GM23248 (cell line): Measurements from ENCODE around the gene CARMIL1. TPM values are rescaled to one million over a fixed set of nuclear protein-coding genes. Genes with fewer than 3 reads are reported as not detected.
A peak's percentile ranks its signal among the peaks of the same experiment; 100 is the strongest.

Experiments
- DNase-seq: peaks from one replicate; pipeline ENCODE4 v3.0.0-alpha.2; 2015
- H2AFZ ChIP-seq: fragments of 200-600 bp; sonication (generic); 2 replicates; pipeline ENCODE4 v1.6.1; 2016; ENCODE audit warnings: antibody characterized with exemption
- H3F3A ChIP-seq: fragments of 200-600 bp; sonication (generic); 2 replicates; pipeline ENCODE4 v1.6.1; 2016; ENCODE audit warnings: mild to moderate bottlenecking, antibody characterized with exemption, mixed run types; ENCODE audit not compliant: insufficient read depth
- H3K27ac ChIP-seq: fragments of 200-600 bp; sonication (generic); 2 replicates; pipeline ENCODE4 v1.5.1; 2016; ENCODE audit warnings: mild to moderate bottlenecking
- H3K27me3 ChIP-seq: fragments of 200-600 bp; sonication (generic); replicated peaks from 2 replicates; pipeline ENCODE4 v1.6.1; 2016; ENCODE audit warnings: mild to moderate bottlenecking; ENCODE audit not compliant: insufficient read depth
- H3K36me3 ChIP-seq: fragments of 200-600 bp; sonication (generic); 2 replicates; pipeline ENCODE4 v1.6.1; 2016; ENCODE audit warnings: low read depth, mild to moderate bottlenecking
- H3K4me1 ChIP-seq: fragments of 200-600 bp; sonication (generic); 2 replicates; pipeline ENCODE4 v1.6.1; 2016; ENCODE audit warnings: mild to moderate bottlenecking; ENCODE audit not compliant: insufficient read depth
- H3K4me2 ChIP-seq: fragments of 200-600 bp; sonication (generic); one replicate; pipeline ENCODE4 v1.6.1; 2016; ENCODE audit warnings: mild to moderate bottlenecking; ENCODE audit not compliant: unreplicated experiment
- H3K4me3 ChIP-seq: fragments of 200-600 bp; sonication (generic); 2 replicates; pipeline ENCODE4 v1.5.1; 2016; ENCODE audit warnings: mild to moderate bottlenecking
- H3K79me2 ChIP-seq: fragments of 200-600 bp; sonication (generic); 2 replicates; pipeline ENCODE4 v1.6.1; 2016; ENCODE audit warnings: mild to moderate bottlenecking; ENCODE audit not compliant: insufficient read depth
- H3K9ac ChIP-seq: fragments of 200-600 bp; sonication (generic); 2 replicates; pipeline ENCODE4 v1.6.1; 2016; ENCODE audit warnings: mild to moderate bottlenecking
- H3K9me2 ChIP-seq: fragments of 200-600 bp; sonication (generic); 2 replicates; pipeline ENCODE4 v1.6.1; 2016; ENCODE audit warnings: mixed run types, mild to moderate bottlenecking, moderate library complexity; ENCODE audit not compliant: insufficient read depth
- H3K9me3 ChIP-seq: fragments of 200-600 bp; sonication (generic); one replicate; pipeline ENCODE4 v1.6.1; 2017; ENCODE audit warnings: low read depth
- H4K20me1 ChIP-seq: fragments of 200-600 bp; sonication (generic); 2 replicates; pipeline ENCODE4 v1.6.0; 2016; ENCODE audit not compliant: insufficient read depth
- EZH2 ChIP-seq: fragments of 200-600 bp; sonication (generic); IDR thresholded peaks from 2 replicates; pipeline ENCODE4 v1.6.1; 2018; ENCODE audit warnings: antibody characterized with exemption, mild to moderate bottlenecking; ENCODE audit not compliant: insufficient read depth, poor library complexity, severe bottlenecking
- EZH2phosphoT487 ChIP-seq: fragments of 200-600 bp; sonication (generic); IDR thresholded peaks from 2 replicates; pipeline ENCODE4 v1.6.1; 2018; ENCODE audit warnings: antibody characterized with exemption, moderate library complexity, mild to moderate bottlenecking, low read depth; ENCODE audit not compliant: insufficient read depth
- WGBS, 2 experiments: methylation state at CpG; one replicate each; pipeline ENCODE4 v1.1.6; 2015 to 2017; ENCODE audit warnings: low lambda C conversion rate in 2 of 2, low coverage in 1 of 2; ENCODE audit errors: missing lambda C conversion rate in 2 of 2; 5-methylcytosine and 5-hydroxymethylcytosine counted together
- in situ Hi-C: fragments of 300-500 bp; cut with MboI; formaldehyde crosslinking; loops from 2 replicates; pipeline ENCODE4 v1.15.0; 2020
- polyA plus RNA-seq: library from polyadenylated mRNA; unstranded; fragments of >200 nt; fragmentation: Nextera tagmentation; extraction: Ambion mirVana; gene quantifications from 2 replicates; pipeline ENCODE4 v1.2.1, GENCODE V29; 2016
- total RNA-seq: library from RNA; depleted of rRNA; stranded (reverse); fragments of >200 nt; shearing (Covaris generic); gene quantifications from 2 replicates; pipeline ENCODE4 v1.2.3, GENCODE V29; 2014

CARMIL1 gene
- total and polyA plus RNA-seq, 2 experiments from 2014 or later, result 10.9 to 11.0 TPM

- H2AFZ ChIP-seq, result no peak within 1 kb of the TSS
These were observed 372.9 kb downstream of the CARMIL1 start, which contains the start of gene SCGN for GRCh38 chr6:25652007-25652515. TSS of gene SCGN (plus strand) at chr6:25652215. CDS start at chr6:25652404, 189 bp downstream.

GRCh38 chr6:25655723-25656122 lies 376.5 kb downstream of the CARMIL1 start:
- H3F3A ChIP-seq, result no peaks in the 10 kb centered on the region
- no peak overlapping the region for H3K4me2 ChIP-seq
- no peaks in the 10 kb centered on the region for H4K20me1 ChIP-seq
- H3K4me1 ChIP-seq, result no peaks in the 10 kb centered on the region
- no peaks in the 10 kb centered on the region for H3K79me2 ChIP-seq
- H3K4me3 ChIP-seq, result no peak overlapping the region
- TF ChIP-seq EZH2 (no peak), EZH2phosphoT487 (no peak)
- H3K9me3 ChIP-seq, result no peaks in the 10 kb centered on the region
- 4 to 12% methylated on average over 1 of the region's 1 CpG for WGBS, 2 experiments
- no peaks in the 10 kb centered on the region for H3K36me3 ChIP-seq
- no peak overlapping the region for H3K9ac ChIP-seq
- H3K27me3 ChIP-seq, result peaks cover 8% of the 10 kb centered on the region; the same call in 1 of the 2 replicates
- H2AFZ ChIP-seq, result no peak overlapping the region
- in situ Hi-C loops, result no loop called here
- DNase-seq, result no peak
- H3K9me2 ChIP-seq, result no peaks in the 10 kb centered on the region
- no peak overlapping the region for H3K27ac ChIP-seq

More at GRCh38 chr6:25652007-25652515, 372.9 kb downstream of the CARMIL1 start, which contains the start of gene SCGN:
- Histone ChIP-seq H3K4me3 (0 out of 2 replicates have a peak within 1 kb of the TSS, but pooled peaks have one; percentile 26), H3K4me2 (no peak within 1 kb of the TSS), H3F3A (no peaks in the 10 kb centered on the region), H4K20me1 (no peaks in the 10 kb centered on the region), H3K9me2 (no peaks in the 10 kb centered on the region), H3K9me3 (no peaks in the 10 kb centered on the region), H3K9ac (no peak within 1 kb of the TSS), H3K27ac (no peak within 1 kb of the TSS), H3K36me3 (no peaks in the 10 kb centered on the region), H3K79me2 (no peaks in the 10 kb centered on the region), H3K4me1 (no peaks in the 10 kb centered on the region), H3K27me3 (peaks cover 8% of the 10 kb centered on the region; the same call in 1 of the 2 replicates)
- in situ Hi-C loops, result no loop called here
- DNase-seq, result peak; percentile 75
- TF ChIP-seq EZH2phosphoT487 (no peak), EZH2 (no peak)
- WGBS, 2 experiments, result 4 to 5% methylated on average over 33 to 35 of the region's 35 CpGs

- H3K27me3 ChIP-seq, result no peaks in the 10 kb centered on the region
- TF ChIP-seq EZH2, result no peak
- TF ChIP-seq EZH2phosphoT487, result no peak
- no peak overlapping the region for H2AFZ ChIP-seq
- H4K20me1 ChIP-seq, result no peaks in the 10 kb centered on the region
- no peak overlapping the region for H3K9ac ChIP-seq
- no peak overlapping the region for H3K27ac ChIP-seq
- no peaks in the 10 kb centered on the region for H3K9me3 ChIP-seq
- no peaks in the 10 kb centered on the region for H3K36me3 ChIP-seq
- H3K4me1 ChIP-seq, result no peaks in the 10 kb centered on the region
- H3K4me2 ChIP-seq, result no peak overlapping the region
- no peak for DNase-seq
- no peaks in the 10 kb centered on the region for H3K9me2 ChIP-seq
- WGBS, 2 experiments, result 39 to 46% methylated on average over 4 of the region's 4 CpGs
- no peaks in the 10 kb centered on the region for H3F3A ChIP-seq
- no peak overlapping the region for H3K4me3 ChIP-seq
- H3K79me2 ChIP-seq, result no peaks in the 10 kb centered on the region
- in situ Hi-C loops, result no loop called here
These were observed 380.6 kb downstream of the CARMIL1 start for GRCh38 chr6:25659633-25660368.

- H3K4me2 ChIP-seq, result no peak overlapping the region
- no peaks in the 10 kb centered on the region for H3K9me2 ChIP-seq
- no peaks in the 10 kb centered on the region for H3K79me2 ChIP-seq
- no peak overlapping the region for H3K27ac ChIP-seq
- H3K36me3 ChIP-seq, result no peaks in the 10 kb centered on the region
- no peaks in the 10 kb centered on the region for H4K20me1 ChIP-seq
- no peaks in the 10 kb centered on the region for H3K27me3 ChIP-seq
- no peak overlapping the region for H2AFZ ChIP-seq
- DNase-seq, result peak; percentile 89
- no peaks in the 10 kb centered on the region for H3F3A ChIP-seq
- H3K9me3 ChIP-seq, result no peaks in the 10 kb centered on the region
- in situ Hi-C loops, result no loop called here
- TF ChIP-seq EZH2phosphoT487 (no peak), EZH2 (no peak)
- no peak overlapping the region for H3K9ac ChIP-seq
- no peak overlapping the region for H3K4me3 ChIP-seq
- H3K4me1 ChIP-seq, result no peaks in the 10 kb centered on the region
These were observed 381.3 kb downstream of the CARMIL1 start for GRCh38 chr6:25660512-25660911.
